HG02798 (cell line): ENCODE results near the gene C1QTNF5.

Experiments
- ATAC-seq: cut with Tn5 transposase; IDR thresholded peaks from one replicate; pipeline ENCODE4 v1.9.1; 2021; ENCODE audit warnings: mild to moderate bottlenecking; ENCODE audit not compliant: unreplicated experiment, poor library complexity

The C1QTNF5 gene

DNA sequence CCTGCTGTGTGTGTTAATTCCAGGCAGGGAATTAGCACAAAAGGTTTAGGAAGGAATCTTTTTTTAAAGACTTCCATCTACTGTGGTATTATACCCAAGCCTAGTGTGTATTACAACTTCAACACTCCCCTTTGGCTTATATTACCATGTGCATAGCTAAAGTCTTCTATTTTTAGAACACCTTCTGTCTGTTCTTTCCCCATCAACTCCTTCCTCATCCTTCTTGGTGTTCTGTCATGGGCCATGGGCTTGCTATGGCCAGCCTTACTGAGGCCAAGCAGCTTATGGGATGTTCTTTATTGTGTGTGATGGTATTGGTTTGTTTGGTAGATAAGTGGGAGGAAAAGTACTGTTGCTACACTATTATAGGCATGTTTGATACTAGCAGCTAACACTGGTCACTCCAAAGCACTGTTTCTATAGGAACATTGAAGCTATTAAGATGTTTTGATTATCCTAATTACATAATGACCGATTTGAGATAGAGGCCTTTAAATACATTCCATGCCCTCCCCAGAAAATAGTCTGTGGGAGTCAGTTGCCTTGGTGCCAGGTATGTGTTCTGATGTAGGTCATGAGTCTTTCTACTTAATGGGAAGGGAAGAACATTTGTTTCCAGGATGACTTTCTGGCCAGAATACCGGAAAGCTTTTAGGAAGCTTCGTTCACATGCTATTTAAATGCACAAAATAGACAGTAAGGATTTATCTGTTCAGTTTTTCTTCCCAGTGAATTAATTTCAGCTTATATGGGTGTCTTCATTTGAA lies 40.3 kb downstream of the C1QTNF5 start:
- ATAC-seq = no peak

- ATAC-seq = no peak
These were observed 41.3 kb downstream of the C1QTNF5 start for GRCh38 chr11:119299416-119299815.

- ATAC-seq = no peak
These were observed 42.0 kb downstream of the C1QTNF5 start for GRCh38 chr11:119298726-119299125.

GRCh38 chr11:119297938-119298337 lies 42.7 kb downstream of the C1QTNF5 start:
- ATAC-seq = no peak

DNA sequence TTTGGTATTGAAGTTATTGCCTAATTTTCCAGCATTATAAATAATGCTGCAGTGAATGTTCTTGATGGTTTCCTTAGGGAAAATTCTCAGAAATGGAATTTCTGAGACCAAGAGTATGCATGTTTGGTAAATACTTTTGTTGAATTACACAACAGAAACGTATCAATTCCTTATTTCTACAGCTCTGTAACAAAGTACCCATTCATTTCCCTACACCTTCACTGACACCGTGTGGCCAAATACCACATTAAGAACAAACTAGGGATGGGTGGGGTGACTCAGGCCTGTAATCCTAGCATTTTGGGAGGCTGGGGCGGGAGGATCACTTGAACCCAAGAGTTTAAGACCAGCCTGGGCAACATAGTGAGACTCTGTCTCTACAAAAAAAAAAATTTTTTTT lies 45.5 kb downstream of the C1QTNF5 start:
- ATAC-seq = no peak

DNA sequence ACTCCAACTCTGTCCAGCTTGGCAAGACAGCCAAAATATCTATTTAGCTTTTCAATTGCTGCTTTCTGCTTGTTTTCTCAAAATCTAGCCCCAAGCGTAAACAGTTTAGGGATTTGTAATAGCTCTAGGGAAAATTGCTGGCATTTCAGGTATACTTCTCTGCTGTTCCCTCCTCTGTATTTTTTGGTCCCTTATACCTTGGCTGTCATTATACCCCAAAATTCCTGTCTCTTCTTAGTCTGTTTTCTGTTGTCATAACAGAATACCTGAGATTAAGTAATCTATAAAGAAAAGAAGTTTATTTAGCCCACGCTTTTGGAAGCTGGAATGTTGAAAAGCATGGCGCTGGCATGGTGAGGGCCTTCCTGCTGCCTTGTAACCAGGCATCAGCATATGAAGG lies 47.2 kb downstream of the C1QTNF5 start:
- ATAC-seq = no peak

DNA sequence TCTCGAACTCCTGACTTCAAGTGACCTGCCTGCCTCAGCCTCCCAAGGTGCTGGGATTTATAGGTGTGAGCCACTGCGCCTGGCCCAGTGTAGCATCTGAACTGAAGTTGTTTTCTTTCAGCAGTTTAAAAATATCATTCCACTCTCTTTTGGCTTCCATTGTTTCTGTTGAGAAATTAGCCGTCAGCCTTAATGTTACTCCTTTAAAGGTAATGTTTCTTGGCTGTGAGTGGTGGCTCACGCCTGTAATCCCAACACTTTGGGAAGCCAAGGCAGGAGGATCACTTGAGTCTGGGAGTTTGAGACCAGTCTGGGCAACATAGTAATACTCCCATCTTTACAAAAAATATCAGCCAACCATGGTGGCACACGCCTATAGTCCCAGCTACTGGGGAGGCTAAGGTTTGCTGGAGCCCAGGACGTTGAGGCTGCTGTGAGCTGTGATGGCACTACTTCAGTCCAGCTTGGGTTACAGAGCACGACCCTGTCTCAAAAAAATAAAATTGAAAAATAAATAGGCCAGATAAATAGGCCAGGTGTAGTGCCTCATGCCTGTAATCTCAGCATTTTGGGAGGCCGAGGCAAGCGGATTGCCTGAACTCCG lies 49.7 kb downstream of the C1QTNF5 start:
- no peak for ATAC-seq
